Calu3 (cell line): ENCODE data around the gene TMEM234. TPM values are rescaled to one million over a fixed set of nuclear protein-coding genes. Genes with fewer than 3 reads are reported as not detected.

Experiments used
- BruUV-seq: library from RNA; stranded (reverse); fragments of 400-500 nt; replicated peaks from 2 replicates; lab custom pipeline; 2021; lab: Mats Ljungman, UMichigan
- CTCF ChIA-PET: fragments of 300-600 bp; sonication (Branson Sonifier 250); formaldehyde crosslinking; loops from one replicate; lab custom pipeline; 2022; ENCODE audit warnings: antibody characterized with exemption; lab: Charles Lee
- DNase-seq: peaks from one replicate; pipeline ENCODE4 v3.0.0; 2022
- H3K27ac Mint-ChIP-seq: one replicate; pipeline ENCODE4 v1.8.0; 2022; ENCODE audit warnings: mixed read lengths; ENCODE audit not compliant: unreplicated experiment
- H3K27me3 Mint-ChIP-seq: one replicate; pipeline ENCODE4 v1.8.0; 2022; ENCODE audit warnings: mixed read lengths; ENCODE audit not compliant: unreplicated experiment
- H3K36me3 Mint-ChIP-seq: one replicate; pipeline ENCODE4 v1.8.0; 2022; ENCODE audit warnings: mild to moderate bottlenecking, moderate library complexity, mixed read lengths; ENCODE audit not compliant: insufficient read depth, unreplicated experiment
- H3K4me1 Mint-ChIP-seq: one replicate; pipeline ENCODE4 v1.8.0; 2022; ENCODE audit warnings: mild to moderate bottlenecking, low read depth, mixed read lengths; ENCODE audit not compliant: unreplicated experiment
- H3K4me3 Mint-ChIP-seq: one replicate; pipeline ENCODE4 v1.8.0; 2022; ENCODE audit warnings: mild to moderate bottlenecking, low read depth, moderate library complexity, mixed read lengths; ENCODE audit not compliant: unreplicated experiment
- H3K9me3 Mint-ChIP-seq: one replicate; pipeline ENCODE4 v1.8.0; 2022; ENCODE audit warnings: low read depth, mixed read lengths; ENCODE audit not compliant: unreplicated experiment
- intact Hi-C: fragments of 100-400 bp; cut with micrococcal nuclease; formaldehyde crosslinking; loops from one replicate; pipeline ENCODE4 v1.10.0; 2022; ENCODE audit not compliant: unreplicated experiment
- total RNA-seq: library from RNA; stranded (reverse); gene quantifications from 2 replicates; pipeline ENCODE4 v1.2.3, GENCODE V29; 2022
- TF ChIP-seq, protein P1 (sequence below): fragments of 200-600 bp; IDR thresholded peaks from one replicate; pipeline ENCODE4 v1.8.0; 2022; ENCODE audit warnings: antibody characterized with exemption; ENCODE audit not compliant: unreplicated experiment

The TMEM234 gene
- total RNA-seq, 1 experiment from 2014 or later = 35.5 TPM

DNA sequence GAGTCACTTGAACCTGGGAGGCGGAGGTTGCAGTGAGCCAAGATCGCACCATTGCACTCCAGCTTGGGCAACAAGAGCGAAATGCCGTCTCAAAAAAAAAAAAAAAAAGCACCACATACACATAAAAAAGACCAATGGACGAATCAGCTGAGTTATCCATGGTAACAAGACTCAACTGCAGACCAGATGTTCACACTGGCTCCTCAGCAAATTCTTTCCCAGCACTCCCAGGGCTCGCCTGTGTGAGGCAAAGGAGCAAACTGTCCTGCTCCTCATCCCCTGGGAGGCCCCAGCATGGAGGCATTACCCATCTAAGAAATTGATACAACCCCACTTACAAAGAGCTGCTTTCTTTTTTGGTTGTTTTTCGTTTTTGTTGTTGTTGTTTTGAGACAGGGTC, 3.1 kb downstream of the TMEM234 start:
- intact Hi-C loops = loop anchor here (5.0 kb wide), 1 partner anchor 193 kb away; no protein-coding TSS in a partner anchor
- Mint-ChIP-seq H3K27me3 (no peaks in the 10 kb centered on the region), H3K27ac (no peak overlapping the region), H3K4me1 (peaks cover 22% of the 10 kb centered on the region), H3K4me3 (no peak overlapping the region), H3K9me3 (no peaks in the 10 kb centered on the region), H3K36me3 (peaks cover 71% of the 10 kb centered on the region)
- no peak for DNase-seq
- BruUV-seq = no TSS peak
- TF ChIP-seq, protein P1, sequence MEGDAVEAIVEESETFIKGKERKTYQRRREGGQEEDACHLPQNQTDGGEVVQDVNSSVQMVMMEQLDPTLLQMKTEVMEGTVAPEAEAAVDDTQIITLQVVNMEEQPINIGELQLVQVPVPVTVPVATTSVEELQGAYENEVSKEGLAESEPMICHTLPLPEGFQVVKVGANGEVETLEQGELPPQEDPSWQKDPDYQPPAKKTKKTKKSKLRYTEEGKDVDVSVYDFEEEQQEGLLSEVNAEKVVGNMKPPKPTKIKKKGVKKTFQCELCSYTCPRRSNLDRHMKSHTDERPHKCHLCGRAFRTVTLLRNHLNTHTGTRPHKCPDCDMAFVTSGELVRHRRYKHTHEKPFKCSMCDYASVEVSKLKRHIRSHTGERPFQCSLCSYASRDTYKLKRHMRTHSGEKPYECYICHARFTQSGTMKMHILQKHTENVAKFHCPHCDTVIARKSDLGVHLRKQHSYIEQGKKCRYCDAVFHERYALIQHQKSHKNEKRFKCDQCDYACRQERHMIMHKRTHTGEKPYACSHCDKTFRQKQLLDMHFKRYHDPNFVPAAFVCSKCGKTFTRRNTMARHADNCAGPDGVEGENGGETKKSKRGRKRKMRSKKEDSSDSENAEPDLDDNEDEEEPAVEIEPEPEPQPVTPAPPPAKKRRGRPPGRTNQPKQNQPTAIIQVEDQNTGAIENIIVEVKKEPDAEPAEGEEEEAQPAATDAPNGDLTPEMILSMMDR = no peak
- CTCF ChIA-PET = no interaction called here

DNA sequence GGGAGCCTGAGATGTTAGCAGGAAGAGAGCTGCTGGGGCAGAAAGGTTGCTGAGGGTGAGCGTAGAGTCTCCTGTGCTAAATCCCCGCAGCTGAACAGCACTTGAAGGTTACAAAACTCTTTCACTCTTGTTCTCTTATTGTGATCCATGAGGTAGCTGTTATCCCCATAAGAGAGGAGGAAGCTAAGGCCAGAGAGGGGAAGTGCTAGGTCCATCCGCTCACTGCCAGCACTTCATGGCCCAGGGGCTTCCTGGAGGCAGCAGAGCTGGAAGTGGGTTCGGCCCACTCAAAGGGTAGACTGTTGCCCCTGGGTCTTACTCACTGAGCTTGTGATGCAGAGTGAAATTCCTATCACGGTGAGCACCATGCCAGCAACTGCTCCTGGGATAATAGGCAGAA, 5.6 kb downstream of the TMEM234 start:
- intact Hi-C loops = loop anchor here (5.0 kb wide), 1 partner anchor 196 kb away; no protein-coding TSS in a partner anchor
- Mint-ChIP-seq H3K27ac (no peak overlapping the region), H3K36me3 (peaks cover 66% of the 10 kb centered on the region), H3K4me1 (peaks cover 12% of the 10 kb centered on the region), H3K4me3 (no peak overlapping the region), H3K27me3 (no peaks in the 10 kb centered on the region), H3K9me3 (no peaks in the 10 kb centered on the region)
- TF ChIP-seq, protein P1 = no peak
- CTCF ChIA-PET = interaction anchor here (1.5 to 2.4 kb wide), 3 partner anchors 100 to 178 kb away, joined by 4 to 13 read pairs (median 12); partner anchors contain the start of gene BSDC1
- no TSS peak for BruUV-seq
- DNase-seq = no peak

DNA sequence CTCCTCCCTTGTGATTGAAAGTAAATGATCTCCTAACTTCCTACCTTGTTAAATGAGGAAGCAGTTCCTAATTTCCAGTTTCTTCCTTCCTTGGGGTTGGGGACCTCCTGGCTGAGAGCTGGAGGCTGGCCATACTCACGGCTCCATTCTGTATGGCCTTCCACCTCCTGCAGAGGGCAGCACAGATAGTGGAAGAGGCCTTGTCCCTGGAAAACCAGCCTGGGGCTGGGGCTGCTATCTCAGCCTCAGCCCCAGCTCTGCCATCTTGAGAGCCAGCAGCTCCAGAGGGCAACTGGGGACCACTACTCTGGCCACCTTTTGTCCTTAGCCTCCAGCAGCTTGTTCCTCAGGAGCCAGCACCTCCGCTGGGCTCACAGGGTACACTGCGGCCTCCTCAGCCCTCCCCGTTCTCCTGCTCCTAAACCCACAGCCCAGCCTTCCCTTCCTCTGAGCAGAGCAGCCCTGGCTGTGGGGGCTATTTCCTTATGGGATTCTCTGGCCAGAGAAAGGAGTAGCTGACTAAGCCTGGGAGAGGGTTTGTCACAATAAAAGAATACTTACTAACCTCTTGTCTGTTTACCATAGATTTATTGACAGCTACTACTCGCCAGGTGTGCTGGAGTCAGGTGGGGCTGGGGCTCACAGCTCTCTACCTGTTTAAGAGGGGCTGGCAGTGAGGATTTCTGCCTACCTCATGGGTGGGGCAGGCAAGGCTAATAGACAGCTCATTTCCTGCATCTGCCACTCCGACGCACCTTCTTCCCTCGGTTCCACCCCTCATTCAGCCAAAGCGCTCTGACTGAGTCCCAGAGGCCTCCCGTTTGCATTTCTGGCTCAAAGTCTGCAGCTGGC, 6.3 kb downstream of the TMEM234 start:
- Mint-ChIP-seq H3K27ac (no peak overlapping the region), H3K4me1 (peaks cover 5% of the 10 kb centered on the region), H3K4me3 (no peak overlapping the region), H3K9me3 (no peaks in the 10 kb centered on the region), H3K27me3 (no peaks in the 10 kb centered on the region), H3K36me3 (peaks cover 66% of the 10 kb centered on the region)
- no TSS peak for BruUV-seq
- TF ChIP-seq, protein P1 = peak; percentile 68
- intact Hi-C loops = loop anchor here (1.0 to 5.0 kb wide), 2 partner anchors 100 to 196 kb away; no protein-coding TSS in a partner anchor
- CTCF ChIA-PET = interaction anchor here (0.8 to 2.4 kb wide), 6 partner anchors 20 to 179 kb away, joined by 3 to 13 read pairs (median 6); partner anchors contain the start of gene BSDC1
- DNase-seq = peak; percentile 74

DNA sequence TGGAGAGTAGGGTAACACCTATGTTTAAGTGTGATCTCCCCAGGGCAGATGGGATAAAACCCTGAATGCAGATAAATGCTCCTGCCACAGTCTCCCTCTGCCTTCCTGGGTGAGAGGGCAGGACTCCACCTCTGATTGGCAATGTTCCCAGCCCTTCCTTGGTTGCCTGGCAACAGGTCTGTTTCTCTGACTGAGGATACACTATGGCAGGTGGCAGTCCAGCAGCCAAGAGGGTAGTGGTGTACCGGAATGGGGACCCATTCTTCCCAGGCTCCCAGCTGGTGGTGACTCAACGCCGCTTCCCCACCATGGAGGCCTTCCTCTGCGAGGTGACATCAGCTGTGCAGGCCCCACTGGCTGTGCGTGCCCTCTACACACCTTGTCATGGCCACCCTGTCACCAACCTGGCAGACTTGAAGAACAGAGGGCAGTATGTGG, 13.2 kb downstream of the TMEM234 start, which contains the start of gene DCDC2B:
Gene DCDC2B, plus strand, starts transcription at position 199 of the 438 bp plus-strand sequence. Its CDS starts 5 bp downstream, at position 204.
- TF ChIP-seq, protein P1 = no peak
- peak within 1 kb of the TSS; percentile 72 for H3K27ac Mint-ChIP-seq
- peaks cover 72% of the 10 kb centered on the region for H3K36me3 Mint-ChIP-seq
- DNase-seq = peak; percentile 91
- no TSS peak for BruUV-seq
- no peaks in the 10 kb centered on the region for H3K27me3 Mint-ChIP-seq
- H3K4me3 Mint-ChIP-seq = no peak within 1 kb of the TSS
- CTCF ChIA-PET = interaction anchor here (0.5 kb wide), 1 partner anchor 753 kb away, joined by 3 read pairs; no protein-coding TSS in a partner anchor
- peaks cover 10% of the 10 kb centered on the region for H3K4me1 Mint-ChIP-seq
- intact Hi-C loops = no loop called here
- H3K9me3 Mint-ChIP-seq = no peaks in the 10 kb centered on the region
